Measurements from ENCODE around the gene DDX10. TPM values are rescaled to one million over a fixed set of nuclear protein-coding genes. Genes with fewer than 3 reads are reported as not detected.
"Not testable (repeated sequence)": the region's sequence is repeated elsewhere in the genome, so short reads cannot be mapped to it uniquely, and the experiment has no call there.

DDX10 gene
- total RNA-seq, 4 donors from 2014 or later = 5.5 to 25.0 (median 17.5) TPM

GRCh38 chr11:108643974-108644373 lies 20.9 kb upstream of the DDX10 start:
- no peaks in the 10 kb centered on the region for H3K9me3 ChIP-seq
- intact Hi-C loops (cut with DNase I) = loop anchor here (10.0 kb wide), 2 partner anchors 179 to 419 kb away; partner anchors contain the start of genes ATM, C11orf65 and NPAT

GRCh38 chr11:108645970-108646369 lies 18.9 kb upstream of the DDX10 start:
- no peak overlapping the region for H3K4me3 ChIP-seq
- TF ChIP-seq CTCF (IDR thresholded peaks at IDR 0.05) (no peak), POLR2A (IDR thresholded peaks at IDR 0.05) (no peak)
- H3K36me3 ChIP-seq = no peaks in the 10 kb centered on the region
- H3K9me3 ChIP-seq = no peaks in the 10 kb centered on the region
- peaks cover 0 to 12% (median 7%) of the 10 kb centered on the region in 3 donors for H3K4me1 ChIP-seq
- H3K27ac ChIP-seq = no peak overlapping the region
- no peak for DNase-seq
- H3K27me3 ChIP-seq = no peaks in the 10 kb centered on the region
- 39 to 40% methylated on average over 2 of the region's 2 CpGs for WGBS, 2 donors
- intact Hi-C loops (cut with DNase I) = loop anchor here (10.0 kb wide), 2 partner anchors 181 to 421 kb away; partner anchors contain the start of genes ATM, C11orf65 and NPAT

More at GRCh38 chr11:108643974-108644373, 20.9 kb upstream of the DDX10 start:
- 50 to 54% methylated on average over 1 of the region's 1 CpG for WGBS, 2 donors
- H3K27me3 ChIP-seq = no peaks in the 10 kb centered on the region
- no peak for DNase-seq
- no peak overlapping the region for H3K27ac ChIP-seq
- TF ChIP-seq POLR2A (IDR thresholded peaks at IDR 0.05) (no peak), CTCF (IDR thresholded peaks at IDR 0.05) (no peak)
- H3K4me1 ChIP-seq = peaks cover 0 to 12% (median 7%) of the 10 kb centered on the region in 3 donors
- H3K36me3 ChIP-seq = no peaks in the 10 kb centered on the region
- no peak overlapping the region for H3K4me3 ChIP-seq

- H3K27me3 ChIP-seq = no peaks in the 10 kb centered on the region
- 85 to 92% methylated on average over 3 of the region's 3 CpGs for WGBS, 2 donors
- H3K4me1 ChIP-seq = peaks cover 0 to 12% (median 7%) of the 10 kb centered on the region in 3 donors
- DNase-seq = no peak
- intact Hi-C loops (cut with DNase I) = loop anchor here (10.0 kb wide), 2 partner anchors 183 to 423 kb away; partner anchors contain the start of genes ATM, C11orf65 and NPAT
- H3K9me3 ChIP-seq = no peaks in the 10 kb centered on the region
- no peak overlapping the region for H3K27ac ChIP-seq
- no peaks in the 10 kb centered on the region for H3K36me3 ChIP-seq
- H3K4me3 ChIP-seq = no peak overlapping the region
- no peak for TF ChIP-seq CTCF (IDR thresholded peaks at IDR 0.05)
- no peak for TF ChIP-seq POLR2A (IDR thresholded peaks at IDR 0.05)
Observed at GRCh38 chr11:108647387-108647700, 17.5 kb upstream of the DDX10 start.

DNA sequence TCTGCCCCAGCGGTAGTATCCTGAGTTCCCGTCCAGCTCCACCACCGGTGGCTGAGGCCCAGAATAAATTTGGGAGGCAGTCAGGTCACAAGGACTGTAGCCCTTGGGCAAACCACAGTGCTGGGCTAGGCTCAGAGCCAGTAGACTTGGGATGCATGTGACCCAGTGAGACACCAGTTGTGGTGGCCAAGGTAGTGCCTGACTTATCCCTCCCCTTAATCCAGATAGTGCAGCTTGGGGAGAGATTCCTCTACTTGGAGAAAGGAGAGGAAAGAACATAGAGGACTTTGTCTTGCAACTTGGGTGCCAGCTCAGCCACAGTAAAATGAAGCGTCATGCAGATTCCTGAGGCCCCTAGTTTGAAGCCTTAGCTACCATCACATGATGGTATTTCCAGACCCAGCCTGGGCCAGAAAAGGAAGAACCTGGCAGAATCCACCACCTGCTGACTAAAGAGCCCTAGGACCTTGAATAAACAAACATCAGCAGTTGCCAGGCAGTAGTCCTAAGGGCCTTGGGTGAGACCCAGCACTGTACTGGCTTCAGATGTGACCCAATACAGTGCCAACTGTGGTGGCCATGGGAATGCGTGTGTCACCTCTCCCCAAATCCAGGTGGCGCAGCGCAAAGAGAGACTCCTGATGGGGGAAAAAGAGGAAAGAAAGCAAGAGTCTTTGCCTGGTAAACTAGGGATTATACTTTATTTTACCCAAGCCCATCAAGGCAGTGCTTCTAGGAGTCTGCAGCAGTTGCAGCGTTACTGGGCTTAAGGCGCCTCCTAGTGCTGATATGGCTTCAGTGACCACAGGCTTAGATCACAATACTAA lies 17.0 kb upstream of the DDX10 start:
- no peak for DNase-seq
- peak; percentile 40 to 93 (median 74) for TF ChIP-seq CTCF (IDR thresholded peaks at IDR 0.05)
- no peak for TF ChIP-seq POLR2A (IDR thresholded peaks at IDR 0.05)
- Histone ChIP-seq H3K27me3 (no peaks in the 10 kb centered on the region), H3K4me3 (no peak overlapping the region), H3K9me3 (no peaks in the 10 kb centered on the region), H3K36me3 (no peaks in the 10 kb centered on the region), H3K27ac (peak overlapping the region in 1 of 4 donors; percentile 53), H3K4me1 (peaks cover 0 to 12% (median 7%) of the 10 kb centered on the region in 3 donors)
- 43 to 45% methylated on average over 6 to 8 of the region's 9 CpGs for WGBS, 2 donors
- intact Hi-C loops (cut with DNase I) = loop anchor here (10.0 kb wide), 2 partner anchors 183 to 423 kb away; partner anchors contain the start of genes ATM, C11orf65 and NPAT

GRCh38 chr11:108648528-108648885 lies 16.4 kb upstream of the DDX10 start:
- no peaks in the 10 kb centered on the region for H3K27me3 ChIP-seq
- TF ChIP-seq CTCF (IDR thresholded peaks at IDR 0.05) (peak in 1 of 6 experiments; percentile 15), POLR2A (IDR thresholded peaks at IDR 0.05) (no peak)
- H3K36me3 ChIP-seq = no peaks in the 10 kb centered on the region
- no peaks in the 10 kb centered on the region for H3K9me3 ChIP-seq
- intact Hi-C loops (cut with DNase I) = loop anchor here (10.0 kb wide), 2 partner anchors 184 to 424 kb away; partner anchors contain the start of genes ATM, C11orf65 and NPAT
- 58 to 61% methylated on average over 2 of the region's 2 CpGs for WGBS, 2 donors
- H3K4me3 ChIP-seq = no peak overlapping the region
- no peak overlapping the region for H3K27ac ChIP-seq
- no peak for DNase-seq
- peaks cover 0 to 12% (median 7%) of the 10 kb centered on the region in 3 donors for H3K4me1 ChIP-seq

GRCh38 chr11:108654100-108654499 lies 10.8 kb upstream of the DDX10 start:
- H3K27me3 ChIP-seq, H3K4me1 ChIP-seq, H3K36me3 ChIP-seq, H3K27ac ChIP-seq, H3K4me3 ChIP-seq, H3K9me3 ChIP-seq, DNase-seq: not testable (repeated sequence)
- intact Hi-C loops (cut with DNase I) = loop anchor here (10.0 kb wide), 1 partner anchor 539 kb away; no protein-coding TSS in a partner anchor
- WGBS, 2 donors = 40 to 54% methylated on average over 3 of the region's 3 CpGs

Measured in esophagus squamous epithelium (tissue), 5 donors.